GM19395 (cell line): ENCODE results near the gene RSRC1.
"Not testable (repeated sequence)": the region's sequence is repeated elsewhere in the genome, so short reads cannot be mapped to it uniquely, and the experiment has no call there.

ENCODE experiments used
- ATAC-seq: cut with Tn5 transposase; IDR thresholded peaks from one replicate; pipeline ENCODE4 v1.9.1; 2021; ENCODE audit warnings: mild to moderate bottlenecking, moderate library complexity; ENCODE audit not compliant: unreplicated experiment

Gene RSRC1

DNA sequence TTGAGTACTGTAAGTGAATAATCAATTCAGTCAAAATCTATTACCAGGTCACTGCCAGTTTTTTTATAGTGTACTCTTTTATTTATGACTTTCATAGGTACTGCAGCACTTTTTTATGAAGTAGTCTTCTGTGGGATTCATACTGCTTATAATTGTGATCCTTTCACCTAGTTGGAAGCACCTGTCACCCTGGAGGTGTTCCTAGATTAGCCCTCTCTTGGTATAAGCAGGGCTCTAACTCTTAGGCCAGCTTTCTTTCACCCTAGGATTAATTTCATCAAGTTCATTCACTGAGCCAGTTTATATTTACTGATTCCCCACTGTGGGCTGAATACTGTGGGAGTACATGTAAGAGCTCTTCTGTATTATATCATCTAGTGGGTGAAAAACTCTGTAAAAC is 395.2 kb downstream of the RSRC1 start:
- ATAC-seq: no peak

DNA sequence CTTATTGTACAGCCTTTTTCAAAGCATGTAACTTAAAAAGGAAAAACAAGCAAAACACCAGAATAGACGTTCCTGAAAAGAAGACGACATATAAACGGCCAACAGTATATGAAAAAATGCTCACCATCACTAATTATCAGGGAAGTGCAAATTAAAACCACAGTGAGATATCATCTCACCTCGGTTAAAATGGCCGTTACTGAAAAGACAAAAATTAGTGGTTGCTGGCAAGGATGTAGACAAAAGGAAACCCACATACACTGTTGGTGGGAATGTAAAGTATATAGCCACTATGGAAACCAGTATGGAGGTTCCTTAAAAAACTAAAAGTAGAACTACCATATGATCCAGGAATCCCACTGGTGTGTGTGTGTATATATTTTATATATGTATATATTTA is 396.6 kb downstream of the RSRC1 start:
- ATAC-seq: no peak

DNA sequence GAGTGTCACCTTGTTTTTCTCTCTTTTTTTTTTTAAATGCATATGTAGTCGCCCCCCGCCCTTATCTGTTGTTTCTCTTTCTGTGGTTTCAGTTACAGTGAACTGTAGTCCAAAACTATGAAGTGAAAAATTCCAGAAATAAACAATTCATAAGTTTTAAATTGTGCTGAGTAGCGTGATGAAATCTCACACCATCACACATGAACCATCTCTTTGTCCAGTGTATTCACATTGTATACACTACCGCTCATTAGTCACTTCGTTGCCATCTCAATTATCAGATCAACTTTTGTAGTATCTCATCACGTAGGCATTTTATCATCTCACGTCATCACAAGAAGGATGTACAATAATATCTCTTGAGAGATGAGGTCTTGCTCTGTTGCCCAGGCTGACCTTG is 398.6 kb downstream of the RSRC1 start:
- no peak for ATAC-seq

DNA sequence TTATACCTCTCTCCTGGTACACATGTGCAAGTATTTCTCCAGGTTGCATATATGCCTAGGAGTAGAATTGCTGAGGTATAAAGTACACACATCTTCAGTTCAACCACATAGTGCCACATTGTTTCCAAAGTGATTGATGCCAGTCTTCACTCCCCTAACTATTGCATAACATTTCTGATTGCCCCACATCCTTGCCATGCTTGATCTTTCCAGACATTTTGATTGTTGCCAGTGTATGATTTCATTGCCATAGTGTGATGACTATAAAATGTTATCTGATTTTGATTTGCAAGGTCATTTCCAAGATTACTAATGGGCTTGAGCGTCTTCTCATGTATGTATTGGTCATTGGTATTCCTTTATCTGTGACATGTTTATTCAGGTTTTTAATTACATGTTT is 400.0 kb downstream of the RSRC1 start:
- no peak for ATAC-seq

DNA sequence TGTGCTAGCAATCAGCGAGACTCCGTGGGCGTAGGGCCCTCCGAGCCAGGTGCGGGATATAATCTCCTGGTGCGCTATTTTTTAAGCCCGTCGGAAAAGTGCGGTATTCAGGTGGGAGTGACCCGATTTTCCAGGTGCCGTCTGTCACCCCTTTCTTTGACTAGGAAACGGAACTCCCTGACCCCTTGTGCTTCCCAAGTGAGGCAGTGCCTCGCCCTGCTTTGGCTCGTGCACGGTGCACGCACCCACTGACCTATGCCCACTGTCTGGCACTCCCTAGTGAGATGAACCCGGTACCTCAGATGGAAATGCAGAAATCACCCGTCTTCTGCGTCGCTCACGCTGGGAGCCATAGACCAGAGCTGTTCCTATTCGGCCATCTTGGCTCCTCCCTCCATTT is 406.8 kb downstream of the RSRC1 start:
- not testable (repeated sequence) for ATAC-seq

DNA sequence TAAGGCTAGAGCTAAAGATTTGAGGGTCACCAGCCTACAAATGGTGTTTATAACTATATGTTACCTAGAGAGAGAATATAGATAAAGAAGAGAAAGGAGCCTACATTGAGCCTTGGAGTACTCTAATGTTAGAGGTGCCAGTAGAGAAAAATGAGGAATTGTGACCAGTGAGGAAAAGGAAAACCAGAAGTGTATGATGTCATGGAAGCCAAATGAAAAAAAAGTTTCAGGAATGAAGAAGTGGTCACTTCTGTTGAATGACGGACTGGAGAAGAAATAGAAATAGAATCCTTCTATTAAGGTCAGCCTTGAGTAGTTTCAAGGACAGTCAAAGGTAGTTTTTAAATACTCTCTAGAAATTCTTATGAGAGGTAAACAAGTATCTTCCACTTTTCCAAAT is 409.9 kb downstream of the RSRC1 start:
- ATAC-seq: no peak

DNA sequence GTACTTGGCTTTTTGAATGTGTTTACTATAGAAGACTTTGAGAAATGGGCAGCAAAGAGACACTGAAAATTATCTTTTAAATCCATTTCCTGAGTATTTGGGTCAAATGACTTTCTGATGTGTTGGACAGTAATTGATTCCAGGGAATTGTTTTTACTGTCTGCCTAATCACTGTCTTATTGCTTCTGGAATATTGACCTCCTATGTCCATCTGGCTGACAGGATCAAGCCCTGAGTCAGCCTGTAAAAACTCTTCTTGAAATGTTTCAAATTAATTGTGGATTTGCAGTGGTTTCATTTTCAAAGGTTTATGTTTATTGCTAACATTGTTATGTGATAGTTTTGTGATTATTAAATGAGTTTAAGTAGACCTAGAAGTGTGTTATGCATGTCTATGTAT is 410.5 kb downstream of the RSRC1 start:
- no peak for ATAC-seq

- no peak for ATAC-seq
Measured at GRCh38 chr3:158522221-158523136, 412.6 kb downstream of the RSRC1 start.

DNA sequence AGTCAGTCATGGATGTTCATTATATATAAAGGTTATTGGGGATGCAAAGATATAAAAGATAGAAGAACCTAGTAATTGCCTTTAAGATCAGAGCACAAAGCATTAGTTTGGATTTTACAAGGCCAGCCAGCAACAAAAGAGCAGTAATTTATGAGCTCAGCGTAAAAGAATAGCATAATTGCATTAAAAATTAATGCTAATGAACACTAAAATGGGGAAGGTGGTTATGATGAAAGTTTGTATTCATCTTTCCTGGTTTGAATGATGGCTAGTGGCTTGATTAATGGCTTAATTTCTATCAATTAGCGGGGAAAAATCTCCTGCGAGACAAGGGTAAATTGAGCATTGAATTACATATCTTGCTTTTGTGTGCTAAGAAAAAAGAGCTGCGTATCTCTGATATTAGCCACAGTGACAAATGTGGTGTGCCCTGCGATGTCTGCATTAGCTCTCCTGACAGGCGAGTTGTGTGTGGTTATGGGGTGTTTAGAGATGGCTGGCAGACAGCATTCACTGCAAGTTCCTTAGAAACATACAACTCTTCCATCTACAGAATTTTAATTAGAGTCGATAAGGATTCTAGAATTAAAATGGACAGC is 418.3 kb downstream of the RSRC1 start:
- no peak for ATAC-seq

- no peak for ATAC-seq
Measured at GRCh38 chr3:158531334-158531733, 421.4 kb downstream of the RSRC1 start.

GRCh38 chr3:158532099-158532734 is 422.3 kb downstream of the RSRC1 start:
- ATAC-seq: peak; percentile 70

DNA sequence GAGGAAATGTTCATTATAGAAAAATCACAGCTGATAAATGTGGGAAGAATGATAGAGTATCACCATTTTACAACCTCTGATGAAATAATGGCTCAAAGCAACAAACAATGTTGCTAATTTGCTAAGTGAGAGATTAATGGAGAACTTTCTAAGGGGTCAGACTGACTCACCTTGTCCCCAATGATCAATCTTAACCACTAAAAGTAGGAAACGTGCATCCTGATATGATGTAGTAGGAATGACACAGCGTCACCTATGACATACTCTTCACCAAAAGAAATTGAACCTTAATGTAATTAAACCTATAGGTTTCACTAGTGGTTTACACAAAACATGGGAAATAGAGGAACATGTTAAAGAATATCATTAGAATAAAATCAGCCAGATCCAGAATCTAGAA is 426.0 kb downstream of the RSRC1 start:
- ATAC-seq: no peak

GRCh38 chr3:158539414-158540014 is 429.6 kb downstream of the RSRC1 start:
- peak; percentile 80 for ATAC-seq

DNA sequence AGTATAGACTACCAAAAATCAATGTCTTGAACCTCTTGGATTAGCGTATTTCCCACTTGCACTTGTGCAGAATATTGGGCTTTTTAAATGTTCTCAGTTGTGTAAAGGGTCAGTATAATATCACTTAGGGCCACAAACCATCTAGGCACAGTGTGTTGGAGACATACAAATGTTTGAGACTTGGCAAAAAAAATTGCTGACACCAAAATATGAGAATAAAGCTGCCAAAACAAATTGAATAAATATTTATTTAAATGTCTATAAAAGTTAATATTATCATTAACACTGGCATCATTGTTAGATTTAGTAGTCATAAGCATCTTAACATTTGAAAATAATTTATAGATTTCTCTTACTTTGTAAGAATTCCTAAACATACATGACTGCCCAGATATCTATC is 430.2 kb downstream of the RSRC1 start:
- ATAC-seq: no peak

DNA sequence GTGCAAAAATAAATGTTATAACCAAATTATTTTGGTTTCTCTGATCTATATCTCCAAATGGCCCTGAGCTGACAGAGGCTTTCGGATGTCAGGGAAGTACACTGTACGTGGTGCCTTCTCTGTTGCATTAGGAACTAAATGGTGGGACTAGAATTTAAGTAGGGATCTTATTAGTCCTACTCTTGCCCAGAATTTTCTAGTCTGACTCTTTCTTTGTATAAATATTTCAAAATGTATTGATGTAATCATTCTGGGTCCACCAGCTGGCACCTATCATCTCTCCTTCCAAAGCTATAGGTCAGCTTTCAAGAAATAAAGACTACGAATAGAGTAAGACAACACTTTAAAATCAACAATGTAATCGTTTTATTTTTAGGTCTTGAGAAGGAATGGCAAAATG is 438.8 kb downstream of the RSRC1 start:
- no peak for ATAC-seq

- not testable (repeated sequence) for ATAC-seq
Measured at GRCh38 chr3:158549938-158550337, 440.0 kb downstream of the RSRC1 start.

GRCh38 chr3:158552124-158552523 is 442.2 kb downstream of the RSRC1 start:
- no peak for ATAC-seq

DNA sequence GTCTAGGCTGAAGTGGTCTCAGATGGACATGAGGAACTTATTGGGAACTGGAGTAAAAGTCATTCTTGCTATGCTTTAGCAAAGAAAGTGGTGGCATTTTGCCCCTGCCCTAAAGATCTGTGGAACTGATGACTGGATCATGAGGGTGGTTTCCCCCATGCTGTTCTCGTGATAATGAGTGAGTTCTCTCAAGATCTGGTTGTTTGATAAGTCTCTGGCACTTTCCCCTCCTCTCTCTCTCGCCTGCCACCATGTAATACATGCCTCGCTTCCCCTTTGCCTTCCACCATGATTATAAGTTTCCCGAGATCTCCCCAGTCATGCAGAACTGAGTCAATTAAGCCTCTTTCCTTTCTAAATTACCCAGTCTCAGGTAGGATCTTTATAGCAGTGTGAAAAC is 449.6 kb downstream of the RSRC1 start:
- no peak for ATAC-seq

DNA sequence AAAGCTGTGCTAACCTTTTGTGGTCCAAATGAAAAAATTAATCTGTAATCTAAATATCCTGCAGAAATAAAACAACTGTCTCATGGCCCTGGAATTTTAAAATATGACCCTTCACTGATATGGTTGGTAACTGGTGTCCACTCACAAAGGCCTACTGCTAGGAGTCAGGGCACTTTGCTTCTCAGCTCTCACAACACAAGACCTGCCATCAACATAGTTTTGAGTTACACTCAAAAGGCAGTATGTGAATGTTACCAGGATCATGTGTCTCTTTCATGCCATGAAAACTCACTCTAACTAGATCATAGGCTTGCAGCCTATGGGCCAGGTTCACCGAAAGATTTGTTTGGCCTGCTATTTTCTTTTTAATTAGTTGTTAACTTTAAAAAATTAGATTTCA is 451.1 kb downstream of the RSRC1 start:
- ATAC-seq: no peak

GRCh38 chr3:158562674-158563073 is 452.8 kb downstream of the RSRC1 start:
- no peak for ATAC-seq

DNA sequence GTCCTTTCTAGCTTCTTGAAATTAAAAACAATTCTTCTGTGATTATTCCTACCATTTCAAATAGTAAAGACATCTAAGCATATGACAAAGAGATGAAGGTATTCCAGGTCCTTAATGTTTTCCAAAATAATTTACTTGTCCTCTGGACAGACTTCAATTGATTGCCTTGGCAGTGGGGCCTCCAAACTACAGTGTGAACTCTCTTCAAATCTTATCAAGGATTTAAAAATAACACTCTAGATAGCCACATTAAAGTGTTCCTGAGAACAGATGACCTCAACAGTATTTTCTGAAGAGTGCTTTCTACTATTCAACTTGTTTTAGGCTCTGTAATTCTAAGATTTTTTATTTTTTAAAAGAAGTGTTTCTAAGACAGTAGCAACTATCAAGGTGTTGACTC is 453.2 kb downstream of the RSRC1 start:
- no peak for ATAC-seq

GRCh38 chr3:158565076-158565475 is 455.2 kb downstream of the RSRC1 start:
- ATAC-seq: no peak
